Large intestine (tissue), 12 donors: Measurements from ENCODE around the gene PHF19. TPM values are rescaled to one million over a fixed set of nuclear protein-coding genes. Genes with fewer than 3 reads are reported as not detected.

Source experiments
- DNase-seq, 2 donors: peaks; one replicate each; pipeline versions ENCODE4 v3.0.0 to v3.0.0-alpha.2; 2013
- H3K27ac ChIP-seq: one replicate; pipeline ENCODE4 v1.5.1; 2013; ENCODE audit warnings: low read length
- H3K27me3 ChIP-seq: 2 replicates; pipeline ENCODE4 v1.6.1; 2013; ENCODE audit warnings: low read length; ENCODE audit not compliant: control insufficient read depth, insufficient read depth
- H3K36me3 ChIP-seq: 2 replicates; pipeline ENCODE4 v1.6.1; 2013; ENCODE audit warnings: low read length; ENCODE audit not compliant: control insufficient read depth, insufficient read depth
- H3K4me1 ChIP-seq: one replicate; pipeline ENCODE4 v1.6.1; 2013; ENCODE audit warnings: low read length; ENCODE audit not compliant: control insufficient read depth, insufficient read depth
- H3K4me3 ChIP-seq: one replicate; pipeline ENCODE4 v1.5.1; 2013; ENCODE audit warnings: low read length
- H3K9me3 ChIP-seq: one replicate; pipeline ENCODE4 v1.6.1; 2013; ENCODE audit warnings: mild to moderate bottlenecking, low read depth, low read length, moderate library complexity; ENCODE audit not compliant: control insufficient read depth
- WGBS: methylation state at CpG from one replicate; pipeline ENCODE4 v1.1.5; 2013; ENCODE audit warnings: low lambda C conversion rate; ENCODE audit not compliant: insufficient coverage; 5-methylcytosine and 5-hydroxymethylcytosine counted together
- long read RNA-seq, 11 donors: transcript quantifications; one replicate each; lab custom pipeline, GENCODE V29; 2026
- polyA plus RNA-seq: library from polyadenylated mRNA; unstranded; fragments of 120-200 nt; gene quantifications from one replicate; pipeline ENCODE4 v1.2.1, GENCODE V29; 2013

The PHF19 gene
- polyA plus RNA-seq: 40.2 TPM
- long read RNA-seq, donor 1, partial matches to known transcripts: 0 of 2 reads
- long read RNA-seq, donor 1, other reads (novel, unspliced or antisense): 0 of 2 reads
- long read RNA-seq, donor 2, transcript PHF19-201 (5 exons, 836 nt): major isoform, 11 of 11 reads
- long read RNA-seq, donor 2, partial matches to known transcripts: 0 of 11 reads
- long read RNA-seq, donor 2, other reads (novel, unspliced or antisense): 0 of 11 reads
- long read RNA-seq, donor 3: 0 reads
- long read RNA-seq, donor 4, partial matches to known transcripts: 0 of 1 reads
- long read RNA-seq, donor 4, other reads (novel, unspliced or antisense): 0 of 1 reads
- long read RNA-seq, donor 5, partial matches to known transcripts: 0 of 4 reads
- long read RNA-seq, donor 5, other reads (novel, unspliced or antisense): 0 of 4 reads
- long read RNA-seq, donor 6, partial matches to known transcripts: 0 of 4 reads
- long read RNA-seq, donor 6, other reads (novel, unspliced or antisense): 0 of 4 reads
- long read RNA-seq, donor 7, full-length matches to known transcripts: 3 of 3 reads
- long read RNA-seq, donor 7, partial matches to known transcripts: 0 of 3 reads
- long read RNA-seq, donor 7, other reads (novel, unspliced or antisense): 0 of 3 reads
- long read RNA-seq, donor 8, transcript PHF19-201 (5 exons, 836 nt): major isoform, 9 of 9 reads
- long read RNA-seq, donor 8, partial matches to known transcripts: 0 of 9 reads
- long read RNA-seq, donor 8, other reads (novel, unspliced or antisense): 0 of 9 reads
- long read RNA-seq, donor 9, full-length matches to known transcripts: 6 of 6 reads
- long read RNA-seq, donor 9, partial matches to known transcripts: 0 of 6 reads
- long read RNA-seq, donor 9, other reads (novel, unspliced or antisense): 0 of 6 reads
- long read RNA-seq, donor 10, full-length matches to known transcripts: 11 of 11 reads
- long read RNA-seq, donor 10, partial matches to known transcripts: 0 of 11 reads
- long read RNA-seq, donor 10, other reads (novel, unspliced or antisense): 0 of 11 reads
- long read RNA-seq, donor 11, full-length matches to known transcripts: 4 of 4 reads
- long read RNA-seq, donor 11, partial matches to known transcripts: 0 of 4 reads
- long read RNA-seq, donor 11, other reads (novel, unspliced or antisense): 0 of 4 reads

DNA sequence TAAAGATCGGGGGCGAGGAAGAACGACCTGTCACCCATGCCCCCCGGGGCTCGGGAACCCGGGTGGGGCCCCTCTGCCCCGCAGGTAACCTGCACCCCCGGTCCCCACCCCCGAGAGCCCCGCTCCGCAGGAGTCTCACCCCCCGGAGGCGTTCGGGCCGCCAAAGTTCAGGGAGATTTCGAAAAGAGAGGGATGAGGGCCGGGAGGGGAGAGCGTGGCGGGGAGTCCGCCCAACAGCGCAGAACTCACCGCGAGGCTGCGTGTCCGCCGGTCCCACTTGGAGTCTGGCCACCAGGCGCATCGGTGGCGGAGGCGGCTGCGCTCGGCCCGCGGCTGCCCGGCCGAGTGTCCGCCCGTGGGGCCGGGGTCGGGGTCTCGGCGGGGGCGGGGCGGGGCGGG is at the start of gene PHF19:
Gene PHF19 (minus strand): TSS at position 347 of the 399 bp plus-strand sequence. CDS start 2,447 bp downstream, outside the sequence.
- peaks cover 52% of the 10 kb centered on the region for H3K4me1 ChIP-seq
- no peaks in the 10 kb centered on the region for H3K27me3 ChIP-seq
- DNase-seq: no peak
- peaks cover 6% of the 10 kb centered on the region for H3K36me3 ChIP-seq
- H3K27ac ChIP-seq: peak within 1 kb of the TSS; percentile 97
- no peaks in the 10 kb centered on the region for H3K9me3 ChIP-seq
- peak within 1 kb of the TSS; percentile 77 for H3K4me3 ChIP-seq
- no CpG with 5 or more reads among the region's 45 CpGs for WGBS

DNA sequence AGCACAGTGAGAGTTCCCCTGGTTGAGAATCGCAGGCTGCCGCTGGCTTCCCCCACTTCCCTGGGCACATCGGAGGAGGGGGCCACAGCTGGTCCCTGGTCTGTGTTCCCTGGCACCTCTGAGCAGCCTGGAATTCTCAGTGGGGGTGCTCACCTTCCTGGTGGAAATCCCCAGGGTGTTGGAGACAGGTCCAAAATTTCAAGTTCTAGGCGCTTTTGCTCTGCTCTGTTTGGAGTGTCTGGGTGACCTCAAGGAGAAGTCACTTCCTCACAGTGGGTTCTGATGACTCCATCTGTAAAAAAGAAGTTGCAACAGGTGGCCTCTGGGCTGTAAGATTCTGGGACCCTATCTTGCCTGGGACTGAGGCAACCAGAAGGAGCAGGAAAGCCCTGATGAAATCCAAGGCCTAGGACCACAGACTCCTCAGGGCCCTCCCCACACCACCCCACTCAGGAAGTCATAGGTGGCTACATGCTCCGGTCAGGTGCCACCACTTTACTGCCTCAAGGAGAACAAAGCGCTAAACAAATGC is 49.5 kb upstream of the PHF19 start, which contains the start of gene TRAF1:
Gene TRAF1 (minus strand): TSS at position 400 of the 532 bp plus-strand sequence. CDS start 721 bp downstream, outside the sequence.
- H3K27me3 ChIP-seq: no peaks in the 10 kb centered on the region
- H3K9me3 ChIP-seq: no peaks in the 10 kb centered on the region
- no peak within 1 kb of the TSS for H3K4me3 ChIP-seq
- no peak for DNase-seq
- no peaks in the 10 kb centered on the region for H3K36me3 ChIP-seq
- no CpG with 5 or more reads among the region's 6 CpGs for WGBS
- no peak within 1 kb of the TSS for H3K27ac ChIP-seq
- peaks cover 8% of the 10 kb centered on the region for H3K4me1 ChIP-seq

DNA sequence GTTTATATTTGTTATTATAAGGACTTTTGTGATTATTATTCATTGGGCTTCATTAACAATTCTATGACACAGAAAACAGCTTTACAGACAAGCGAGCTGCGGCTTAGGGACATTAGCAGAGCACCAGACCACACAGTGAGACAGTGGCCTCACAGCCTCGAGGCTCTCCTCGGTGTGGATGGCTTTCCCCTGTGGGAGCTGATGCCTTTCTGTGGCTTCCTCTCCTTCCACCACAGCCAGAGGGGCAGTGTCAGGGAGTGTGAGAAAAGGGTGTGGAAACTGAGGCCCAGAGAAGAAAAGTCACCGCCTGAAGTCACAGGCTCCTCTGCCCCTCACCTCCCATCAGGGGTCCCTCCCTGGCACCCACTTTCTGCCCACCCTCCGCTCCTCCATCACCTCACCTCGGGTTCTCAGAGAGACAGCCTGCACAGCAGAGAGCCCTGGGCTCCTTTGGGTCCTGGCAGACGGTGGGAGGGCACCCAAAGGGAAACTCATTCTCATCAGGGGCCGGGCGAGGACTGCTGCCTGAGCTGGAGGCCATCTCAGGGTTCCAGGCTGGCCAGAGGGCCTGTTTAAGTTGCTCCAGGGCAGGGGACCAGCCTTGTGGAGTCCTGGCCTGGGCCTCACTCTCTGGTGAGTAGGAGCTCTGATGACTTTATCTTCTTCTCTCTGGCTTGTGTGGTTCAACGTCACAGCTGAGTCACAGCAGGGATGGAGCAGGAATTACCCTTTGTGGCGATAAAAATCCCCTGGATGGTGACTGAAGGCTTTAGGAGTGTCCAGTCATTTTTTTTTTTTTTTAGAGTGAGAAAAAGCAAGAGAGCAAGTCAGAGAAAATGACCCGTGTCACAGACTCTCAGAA is 48.8 kb upstream of the PHF19 start:
- Histone ChIP-seq H3K4me3 (no peak overlapping the region), H3K4me1 (peaks cover 8% of the 10 kb centered on the region), H3K27ac (no peak overlapping the region), H3K36me3 (no peaks in the 10 kb centered on the region), H3K9me3 (no peaks in the 10 kb centered on the region), H3K27me3 (no peaks in the 10 kb centered on the region)
- WGBS: 100% methylated on average over 1 of the region's 13 CpGs
- no peak for DNase-seq

DNA sequence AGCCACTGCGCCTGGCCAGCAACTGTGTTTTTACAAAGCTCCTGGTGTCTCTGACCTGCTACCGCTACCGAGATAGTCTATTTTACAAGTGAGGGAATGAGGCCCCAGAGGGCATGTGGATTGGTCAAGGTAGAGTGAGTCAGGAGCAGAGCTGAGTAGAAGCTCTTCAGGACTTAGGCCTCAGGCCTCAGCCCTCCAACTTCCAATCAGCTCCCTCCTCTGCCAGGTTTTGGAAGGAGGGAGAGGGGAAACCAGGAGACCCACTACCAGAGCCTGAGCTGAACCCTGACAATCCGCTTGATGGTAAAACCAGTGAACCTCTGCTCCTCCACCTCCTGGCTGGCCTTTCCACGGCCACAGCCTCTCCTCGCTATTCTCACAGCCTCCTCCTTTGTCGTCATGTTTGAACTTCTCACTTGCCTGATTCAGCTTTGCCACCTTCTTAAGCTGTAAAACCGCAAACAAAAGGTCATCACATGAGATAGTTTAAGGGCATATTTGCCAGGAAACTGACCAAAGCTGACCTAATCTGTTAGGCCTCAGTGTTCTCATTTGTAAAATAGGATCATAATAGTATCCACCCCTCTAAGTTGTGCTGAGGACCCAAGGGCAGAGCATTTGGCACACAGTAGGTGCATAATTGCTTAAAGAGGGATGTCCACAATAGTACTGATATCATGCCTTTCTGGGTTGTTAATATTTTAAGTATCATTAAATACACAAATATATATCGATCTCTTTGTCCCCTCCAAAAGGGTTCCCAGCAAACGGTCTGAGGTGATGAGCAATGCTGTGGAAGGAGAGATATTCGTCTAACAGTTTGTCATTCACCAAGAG is 47.9 kb upstream of the PHF19 start:
- no peak overlapping the region for H3K27ac ChIP-seq
- no peaks in the 10 kb centered on the region for H3K36me3 ChIP-seq
- H3K4me3 ChIP-seq: no peak overlapping the region
- H3K4me1 ChIP-seq: peaks cover 12% of the 10 kb centered on the region
- DNase-seq: no peak
- 100% methylated on average over 1 of the region's 11 CpGs for WGBS
- H3K9me3 ChIP-seq: no peaks in the 10 kb centered on the region
- H3K27me3 ChIP-seq: no peaks in the 10 kb centered on the region

DNA sequence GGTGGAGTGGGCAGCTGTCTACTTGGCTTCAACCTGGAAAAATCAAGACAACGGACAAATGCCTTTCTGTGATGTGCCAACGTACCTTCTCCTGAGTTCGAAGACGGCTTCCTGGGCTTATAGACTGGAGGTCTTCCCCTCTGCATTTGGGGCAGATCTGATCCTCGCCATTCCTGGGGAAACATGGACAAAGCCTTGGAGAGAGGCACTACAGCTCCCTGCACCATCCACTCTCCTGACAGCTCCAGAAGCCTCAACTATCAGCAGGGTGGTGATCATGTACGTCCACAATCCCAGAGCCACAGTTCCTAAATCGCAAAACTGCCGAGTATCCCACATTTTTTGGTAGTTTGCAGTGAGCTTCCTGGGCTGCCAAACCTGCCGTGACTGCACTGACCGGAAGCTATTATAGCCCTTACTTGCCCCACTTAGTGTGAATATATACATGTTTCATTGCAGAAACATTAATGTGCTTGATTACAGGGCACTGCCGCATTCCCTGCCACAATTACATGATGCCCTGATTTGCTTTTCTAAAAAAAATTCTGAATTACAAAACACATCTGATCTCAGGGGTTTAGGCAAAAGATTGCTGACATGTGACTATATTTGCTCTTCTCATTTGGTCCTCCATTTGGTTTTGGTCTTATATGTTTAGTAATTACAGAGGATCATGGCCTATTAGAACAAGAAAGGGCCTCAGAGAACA is 46.8 kb upstream of the PHF19 start:
- WGBS: 100% methylated on average over 1 of the region's 11 CpGs
- H3K36me3 ChIP-seq: no peaks in the 10 kb centered on the region
- H3K27me3 ChIP-seq: no peaks in the 10 kb centered on the region
- H3K27ac ChIP-seq: no peak overlapping the region
- H3K4me1 ChIP-seq: peaks cover 7% of the 10 kb centered on the region
- H3K9me3 ChIP-seq: no peaks in the 10 kb centered on the region
- no peak for DNase-seq
- no peak overlapping the region for H3K4me3 ChIP-seq

DNA sequence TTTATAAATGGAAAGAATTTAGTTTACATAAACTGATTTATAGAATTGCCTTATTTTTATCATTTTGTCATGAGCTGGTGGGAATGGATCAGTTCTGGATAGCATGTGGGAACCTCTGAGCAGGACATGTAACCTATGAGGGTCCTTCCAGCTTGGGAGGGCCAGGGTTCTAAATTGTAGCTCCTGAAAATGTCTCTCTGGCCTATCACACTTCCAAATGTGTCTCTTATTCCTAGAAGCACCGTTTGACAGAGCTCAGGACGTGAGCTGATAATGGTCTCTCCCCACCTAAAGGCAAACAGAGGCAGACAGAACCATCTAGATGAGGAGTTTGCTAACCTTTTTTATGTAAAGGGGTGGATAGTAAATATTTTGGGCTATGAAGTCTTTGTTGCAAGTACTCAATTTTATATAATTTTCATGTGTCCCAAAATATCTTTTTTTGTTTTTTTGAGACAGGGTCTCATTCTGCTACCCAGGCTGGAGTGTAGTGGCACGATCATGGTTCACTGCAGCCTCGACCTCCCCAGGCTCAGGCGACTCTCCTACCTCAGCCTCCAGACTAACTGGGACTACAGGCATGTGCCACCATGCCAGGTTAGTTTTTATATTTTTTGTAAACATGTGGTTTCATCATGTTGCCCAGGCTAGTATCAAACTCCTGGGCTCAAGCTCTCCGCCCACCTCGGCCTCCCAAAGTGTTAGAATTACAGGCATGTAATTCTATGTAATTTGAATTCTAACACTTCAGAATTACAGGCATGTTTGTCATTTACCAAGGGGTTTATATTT is 45.6 kb upstream of the PHF19 start:
- no peak for DNase-seq
- WGBS: no CpG with 5 or more reads among the region's 7 CpGs
- Histone ChIP-seq H3K27ac (no peak overlapping the region), H3K36me3 (no peaks in the 10 kb centered on the region), H3K9me3 (no peaks in the 10 kb centered on the region), H3K4me3 (no peak overlapping the region), H3K4me1 (peaks cover 4% of the 10 kb centered on the region), H3K27me3 (no peaks in the 10 kb centered on the region)

DNA sequence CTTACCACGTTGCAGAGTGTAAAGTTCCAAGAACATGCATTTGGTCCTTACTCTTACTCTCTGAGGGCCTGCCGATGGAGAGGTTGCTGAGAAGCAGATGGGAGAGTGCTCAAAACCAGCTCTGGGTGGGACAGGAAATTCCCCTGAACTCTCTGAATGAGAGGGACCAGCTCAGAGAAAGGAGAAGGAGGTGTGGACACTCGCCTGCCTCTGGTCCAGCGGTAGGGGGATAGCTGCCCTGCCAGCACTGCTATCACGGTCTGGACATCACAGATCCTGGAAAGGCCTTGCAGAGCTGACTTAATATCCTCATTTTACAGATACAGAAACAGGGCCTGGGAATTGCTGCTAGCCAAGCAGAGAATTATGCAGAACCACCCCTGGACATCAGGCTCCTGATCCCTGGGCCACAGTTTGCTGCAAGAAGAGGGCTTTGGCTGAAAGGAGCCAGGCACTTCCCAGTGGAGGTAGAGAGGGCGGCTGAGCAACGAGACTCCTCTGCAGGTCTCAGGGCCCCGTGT is 44.7 kb upstream of the PHF19 start:
- no peak overlapping the region for H3K4me3 ChIP-seq
- no peaks in the 10 kb centered on the region for H3K27me3 ChIP-seq
- WGBS: no CpG with 5 or more reads among the region's 8 CpGs
- no peaks in the 10 kb centered on the region for H3K36me3 ChIP-seq
- peaks cover 4% of the 10 kb centered on the region for H3K4me1 ChIP-seq
- no peak for DNase-seq
- H3K27ac ChIP-seq: no peak overlapping the region
- no peaks in the 10 kb centered on the region for H3K9me3 ChIP-seq

DNA sequence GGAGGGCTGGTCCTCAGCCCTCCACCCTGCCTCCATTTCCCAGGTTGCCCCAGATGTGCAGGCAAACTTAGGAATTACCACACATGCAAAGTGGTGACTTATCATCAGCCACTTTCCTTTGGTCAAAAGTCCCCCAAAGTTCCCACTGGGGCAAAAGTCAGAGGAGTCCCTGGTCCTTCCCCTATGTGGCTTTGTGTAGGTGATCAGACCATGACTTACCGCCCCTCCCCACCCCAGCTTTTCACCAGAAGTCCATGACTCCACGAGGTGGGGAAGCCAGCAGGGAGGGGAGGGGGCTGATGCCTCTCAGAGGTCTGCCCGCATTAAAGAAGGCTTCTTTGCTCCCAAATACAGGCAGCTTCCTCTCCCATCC is 43.8 kb upstream of the PHF19 start:
- DNase-seq: no peak
- peaks cover 4% of the 10 kb centered on the region for H3K4me1 ChIP-seq
- no CpG with 5 or more reads among the region's 3 CpGs for WGBS

More for the DNA sequence above, 43.8 kb upstream of the PHF19 start:
- Histone ChIP-seq H3K36me3 (no peaks in the 10 kb centered on the region), H3K27me3 (no peaks in the 10 kb centered on the region), H3K9me3 (no peaks in the 10 kb centered on the region), H3K27ac (no peak overlapping the region), H3K4me3 (no peak overlapping the region)
